Medulla oblongata (tissue), 1 donor: ENCODE measurements around the gene GRAMD2B.

Source experiments
- DNase-seq: peaks from one replicate; pipeline ENCODE4 v3.0.0-alpha.2; 2015; ENCODE audit errors: extremely low spot score

Gene GRAMD2B

GRCh38 chr5:126480824-126481223, 57.6 kb downstream of the GRAMD2B start:
- DNase-seq, result no peak

GRCh38 chr5:126481243-126481642, 58.0 kb downstream of the GRAMD2B start:
- DNase-seq, result no peak

- DNase-seq, result peak; percentile 63
These were observed 59.4 kb downstream of the GRAMD2B start for GRCh38 chr5:126482591-126482990.

- DNase-seq, result no peak
These were observed 59.9 kb downstream of the GRAMD2B start for GRCh38 chr5:126483156-126483555.

- DNase-seq, result peak; percentile 67
These were observed 61.0 kb downstream of the GRAMD2B start for GRCh38 chr5:126484253-126484652.

GRCh38 chr5:126486332-126486731, 63.1 kb downstream of the GRAMD2B start:
- DNase-seq, result peak; percentile 63

GRCh38 chr5:126487596-126487995, 64.4 kb downstream of the GRAMD2B start:
- no peak for DNase-seq

GRCh38 chr5:126488443-126489065, 65.3 kb downstream of the GRAMD2B start:
- DNase-seq, result no peak

GRCh38 chr5:126490167-126490940, 67.1 kb downstream of the GRAMD2B start:
- peak; percentile 63 for DNase-seq

- no peak for DNase-seq
These were observed 69.7 kb downstream of the GRAMD2B start for GRCh38 chr5:126492939-126493338.

GRCh38 chr5:126494393-126494792, 71.2 kb downstream of the GRAMD2B start:
- no peak for DNase-seq

- no peak for DNase-seq
These were observed 74.3 kb downstream of the GRAMD2B start for GRCh38 chr5:126497506-126497905.

- no peak for DNase-seq
These were observed 76.1 kb downstream of the GRAMD2B start for GRCh38 chr5:126499278-126499677.

GRCh38 chr5:126499853-126500342, 76.7 kb downstream of the GRAMD2B start:
- no peak for DNase-seq

- no peak for DNase-seq
These were observed 78.2 kb downstream of the GRAMD2B start for GRCh38 chr5:126501448-126501847.

GRCh38 chr5:126503602-126504104, 80.4 kb downstream of the GRAMD2B start:
- DNase-seq, result no peak

- no peak for DNase-seq
These were observed 82.9 kb downstream of the GRAMD2B start for GRCh38 chr5:126506079-126506478.

- no peak for DNase-seq
These were observed 85.2 kb downstream of the GRAMD2B start for GRCh38 chr5:126508251-126508961.

GRCh38 chr5:126508962-126509279, 85.7 kb downstream of the GRAMD2B start:
- no peak for DNase-seq

GRCh38 chr5:126509339-126509738, 86.1 kb downstream of the GRAMD2B start:
- no peak for DNase-seq

GRCh38 chr5:126511961-126512360, 88.8 kb downstream of the GRAMD2B start:
- no peak for DNase-seq

GRCh38 chr5:126512451-126512850, 89.2 kb downstream of the GRAMD2B start:
- DNase-seq, result no peak

GRCh38 chr5:126513302-126513701, 90.1 kb downstream of the GRAMD2B start:
- DNase-seq, result no peak
